SK-MEL-5 (cell line): ENCODE results near the gene MET. TPM values are rescaled to one million over a fixed set of nuclear protein-coding genes. Genes with fewer than 3 reads are reported as not detected.
"Not testable (repeated sequence)": the region's sequence is repeated elsewhere in the genome, so short reads cannot be mapped to it uniquely, and the experiment has no call there.

ENCODE experiments used
- DNase-seq: peaks from one replicate; pipeline ENCODE4 v3.0.0-alpha.2; 2016; ENCODE audit warnings: low read depth, low spot score
- in situ Hi-C: cut with HindIII; loops from 2 replicates; pipeline ENCODE4 v1.10.0; 2016; ENCODE audit warnings: low sequenced_read_pairs, high pct_unique_total_duplicates, low pct_unique_long_range_greater_than_20kb
- polyA plus RNA-seq, 2 experiments: library from polyadenylated mRNA; depleted of rRNA; stranded (reverse); fragments of >200 nt; gene quantifications; 2 replicates each; pipeline ENCODE4 v1.2.3, GENCODE V29; 2015
- total RNA-seq: library from RNA; depleted of rRNA; stranded (reverse); fragments of >200 nt; shearing (Covaris generic); gene quantifications from 2 replicates; pipeline ENCODE4 v1.2.3, GENCODE V29; 2014; rRNA removed

The MET gene
- 330 and 331 TPM in 2 replicates for total RNA-seq
- polyA plus RNA-seq (2015; cell fraction: cytosol; rRNA removed) = 99.1 and 141 TPM in 2 replicates
- 32.8 and 44.8 TPM in 2 replicates for polyA plus RNA-seq (2015; cell fraction: nucleus; rRNA removed)

- in situ Hi-C loops = no loop called here
- peak; percentile 92 for DNase-seq
Measured at GRCh38 chr7:116671681-116672595, at the start of gene MET. Gene MET (plus strand): TSS chr7:116672196. CDS start chr7:116699085, 26,889 bp downstream.

GRCh38 chr7:116626886-116627285 lies 45.1 kb upstream of the MET start:
- in situ Hi-C loops = no loop called here
- no peak for DNase-seq

GRCh38 chr7:116629051-116629463 lies 42.9 kb upstream of the MET start:
- peak; percentile 77 for DNase-seq
- in situ Hi-C loops = no loop called here

GRCh38 chr7:116630357-116630756 lies 41.6 kb upstream of the MET start:
- in situ Hi-C loops = no loop called here
- DNase-seq = peak; percentile 51

GRCh38 chr7:116630932-116631671 lies 40.9 kb upstream of the MET start:
- peak; percentile 100 for DNase-seq
- in situ Hi-C loops = no loop called here

GRCh38 chr7:116631676-116632075 lies 40.3 kb upstream of the MET start:
- in situ Hi-C loops = no loop called here
- peak; percentile 34 for DNase-seq

- in situ Hi-C loops = no loop called here
Measured at GRCh38 chr7:116632384-116632783, 39.6 kb upstream of the MET start.

GRCh38 chr7:116633131-116633988 lies 38.6 kb upstream of the MET start:
- in situ Hi-C loops = no loop called here

More at GRCh38 chr7:116632384-116632783, 39.6 kb upstream of the MET start:
- no peak for DNase-seq

GRCh38 chr7:116636997-116637396 lies 35.0 kb upstream of the MET start:
- in situ Hi-C loops = no loop called here
- DNase-seq = no peak

More at GRCh38 chr7:116633131-116633988, 38.6 kb upstream of the MET start:
- peak; percentile 49 for DNase-seq

GRCh38 chr7:116638592-116638991 lies 33.4 kb upstream of the MET start:
- DNase-seq, in situ Hi-C loops: not testable (repeated sequence)

GRCh38 chr7:116641551-116642153 lies 30.3 kb upstream of the MET start:
- DNase-seq = no peak
- in situ Hi-C loops = no loop called here

- in situ Hi-C loops, DNase-seq: not testable (repeated sequence)
Measured at GRCh38 chr7:116643148-116643547, 28.8 kb upstream of the MET start.

GRCh38 chr7:116644628-116645027 lies 27.4 kb upstream of the MET start:
- DNase-seq = no peak
- in situ Hi-C loops = no loop called here

GRCh38 chr7:116647290-116647689 lies 24.7 kb upstream of the MET start:
- DNase-seq = no peak
- in situ Hi-C loops = no loop called here

GRCh38 chr7:116647861-116648260 lies 24.1 kb upstream of the MET start:
- no peak for DNase-seq
- in situ Hi-C loops = no loop called here

GRCh38 chr7:116650436-116650835 lies 21.6 kb upstream of the MET start:
- no peak for DNase-seq
- in situ Hi-C loops = no loop called here

- no peak for DNase-seq
- in situ Hi-C loops = no loop called here
Measured at GRCh38 chr7:116652793-116653192, 19.2 kb upstream of the MET start.
